ENCODE results near the gene GDPD1.

- TF ChIP-seq, protein P1, sequence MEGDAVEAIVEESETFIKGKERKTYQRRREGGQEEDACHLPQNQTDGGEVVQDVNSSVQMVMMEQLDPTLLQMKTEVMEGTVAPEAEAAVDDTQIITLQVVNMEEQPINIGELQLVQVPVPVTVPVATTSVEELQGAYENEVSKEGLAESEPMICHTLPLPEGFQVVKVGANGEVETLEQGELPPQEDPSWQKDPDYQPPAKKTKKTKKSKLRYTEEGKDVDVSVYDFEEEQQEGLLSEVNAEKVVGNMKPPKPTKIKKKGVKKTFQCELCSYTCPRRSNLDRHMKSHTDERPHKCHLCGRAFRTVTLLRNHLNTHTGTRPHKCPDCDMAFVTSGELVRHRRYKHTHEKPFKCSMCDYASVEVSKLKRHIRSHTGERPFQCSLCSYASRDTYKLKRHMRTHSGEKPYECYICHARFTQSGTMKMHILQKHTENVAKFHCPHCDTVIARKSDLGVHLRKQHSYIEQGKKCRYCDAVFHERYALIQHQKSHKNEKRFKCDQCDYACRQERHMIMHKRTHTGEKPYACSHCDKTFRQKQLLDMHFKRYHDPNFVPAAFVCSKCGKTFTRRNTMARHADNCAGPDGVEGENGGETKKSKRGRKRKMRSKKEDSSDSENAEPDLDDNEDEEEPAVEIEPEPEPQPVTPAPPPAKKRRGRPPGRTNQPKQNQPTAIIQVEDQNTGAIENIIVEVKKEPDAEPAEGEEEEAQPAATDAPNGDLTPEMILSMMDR (IDR thresholded peaks at IDR 0.05): no peak
- no peak for TF ChIP-seq POLR2A (IDR thresholded peaks at IDR 0.05)
Observed at GRCh38 chr17:59257101-59257500, 36.8 kb downstream of the GDPD1 start.
